ENCODE measurements around the gene DCTN3. TPM values are rescaled to one million over a fixed set of nuclear protein-coding genes. Genes with fewer than 3 reads are reported as not detected.

The DCTN3 gene
- total and polyA plus RNA-seq, 9 of the 15 experiments (the other 6 are each of a cell fraction or from before 2014, with no cell fraction given) = 11.0 to 51.0 (median 41.9) TPM

GRCh38 chr9:34570376-34570775, 49.9 kb downstream of the DCTN3 start (continued):
- TF ChIP-seq NELFE (IDR thresholded peaks at IDR 0.05; ENCODE audit: insufficient read depth, insufficient read length) (no peak), ZBTB17 (CRISPR knock-in tag; IDR thresholded peaks at IDR 0.05) (no peak), RREB1 (CRISPR knock-in tag; IDR thresholded peaks at IDR 0.05) (no peak)

- H4K20me1 ChIP-seq (replicated peaks; ENCODE audit: control insufficient read depth, insufficient read depth, low read length) = peaks cover 4% of the 10 kb centered on the region; the same call in 1 of the 2 replicates
- H3K79me2 ChIP-seq (ENCODE audit: control insufficient read depth, insufficient read depth, low read length) = no peaks in the 10 kb centered on the region
- H3K9ac ChIP-seq (ENCODE audit: insufficient read depth in 1 of 2, low read depth in 2 of 2, low read length in 2 of 2) = no peak overlapping the region
- peaks cover 13 to 74% of the 10 kb centered on the region in 2 experiments for H3K27me3 ChIP-seq (ENCODE audit: control insufficient read depth in 2 of 2, insufficient read depth in 2 of 2, low read length in 2 of 2)
- DNase-seq (ENCODE audit: extremely low read depth in 1 of 4, low spot score in 3 of 4) (no peak), FAIRE-seq (no peak), ATAC-seq (no peak)
- H3K4me2 ChIP-seq (ENCODE audit: insufficient read depth, low read length) = no peak overlapping the region
- no peaks in the 10 kb centered on the region for H3K9me3 ChIP-seq (replicated peaks; ENCODE audit: control insufficient read depth, insufficient read depth, low read depth, low read length)
- CTCF ChIA-PET (ENCODE audit: low intra/inter-chr PET ratio) = no interaction called here
- no peaks in the 10 kb centered on the region for H3K9me1 ChIP-seq (ENCODE audit: control insufficient read depth, insufficient read depth, low read length)
- 0% methylated on average over 11 of the region's 12 CpGs for WGBS (ENCODE audit: insufficient coverage, low coverage, missing lambda C conversion rate)
- H3K4me1 ChIP-seq (replicated peaks in 1 of 2; ENCODE audit: control insufficient read depth in 2 of 2, insufficient read depth in 2 of 2, low read length in 2 of 2) = no peaks in the 10 kb centered on the region; a peak in 1 of 5 replicates
- intact Hi-C loops (cut with micrococcal nuclease) = no loop called here
- no peak overlapping the region for H3K27ac ChIP-seq (ENCODE audit: extremely low read depth, low read depth, low read length)
- POLR2A ChIA-PET = interaction anchor here (0.6 kb wide), 1 partner anchor 17 kb away, joined by 4 read pairs; no protein-coding TSS in a partner anchor
- H3K36me3 ChIP-seq (ENCODE audit: control insufficient read depth, insufficient read depth, low read length) = no peaks in the 10 kb centered on the region
- no peak overlapping the region for H2AFZ ChIP-seq (ENCODE audit: low read depth, low read length)
- H3K4me3 ChIP-seq = no peak overlapping the region
- BruUV-seq (replicated peaks) = no TSS peak
- in situ Hi-C loops (cut with MboI) = no loop called here
- no peak for TF ChIP-seq KHSRP (IDR thresholded peaks at IDR 0.05)
- no peak for TF ChIP-seq ZNF140 (CRISPR knock-in tag; IDR thresholded peaks at IDR 0.05)
- TF ChIP-seq ZNF224 (CRISPR knock-in tag; IDR thresholded peaks at IDR 0.05) = no peak
- TF ChIP-seq NR1H2 (CRISPR knock-in tag; IDR thresholded peaks at IDR 0.05) = no peak
- no peak for TF ChIP-seq CEBPG (CRISPR knock-in tag; IDR thresholded peaks at IDR 0.05)
- no peak for TF ChIP-seq CEBPG (tag; conservative IDR thresholded peaks at IDR 0.05 in 1 of 2, IDR thresholded peaks at IDR 0.05 in 1 of 2)
- no peak for TF ChIP-seq WHSC1 (IDR thresholded peaks at IDR 0.05; ENCODE audit: low read length)
- TF ChIP-seq CHD1 (IDR thresholded peaks at IDR 0.05; ENCODE audit: low read length) = no peak
- no peak for TF ChIP-seq CBFA2T2 (conservative IDR thresholded peaks at IDR 0.05)
- TF ChIP-seq SLC30A9 (CRISPR knock-in tag; IDR thresholded peaks at IDR 0.05) = no peak
- no peak for TF ChIP-seq HMGN3 (IDR thresholded peaks at IDR 0.05; ENCODE audit: borderline replicate concordance, extremely low read depth, insufficient read length, low read depth, low read length)
Observed at GRCh38 chr9:34568774-34569173, 51.5 kb downstream of the DCTN3 start.

All from K562 (cell line).